ENCODE measurements around the gene TRIM58.

DNA sequence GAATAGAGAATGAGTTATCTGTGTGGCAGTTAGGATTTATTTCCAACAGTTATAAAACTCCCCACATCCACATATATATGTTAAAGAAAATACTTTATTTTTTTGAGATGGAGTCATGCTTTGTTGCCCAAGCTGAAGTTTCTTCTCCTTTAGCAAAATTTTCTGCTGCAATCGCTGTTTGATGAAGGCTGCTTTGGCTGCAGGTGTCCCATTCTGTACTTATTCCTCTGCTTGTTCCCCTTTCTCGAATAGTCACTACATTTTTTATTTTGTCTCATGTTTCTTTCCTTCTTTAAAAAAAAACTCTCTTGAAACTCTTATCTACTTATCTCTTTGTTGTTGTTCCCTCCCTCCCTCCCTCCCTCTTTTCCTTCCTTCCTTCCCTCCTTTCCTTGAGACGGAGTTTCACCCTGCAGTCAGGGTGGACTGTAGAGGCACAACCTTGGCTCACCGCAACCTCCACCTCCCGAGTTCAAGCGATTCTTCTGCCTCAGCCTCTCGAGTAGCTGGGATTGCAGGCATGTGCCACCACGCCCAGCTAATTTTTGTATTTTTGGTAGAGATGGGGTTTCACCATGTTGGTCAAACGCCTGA, 49.0 kb downstream of the TRIM58 start:
- TF ChIP-seq, protein P1, sequence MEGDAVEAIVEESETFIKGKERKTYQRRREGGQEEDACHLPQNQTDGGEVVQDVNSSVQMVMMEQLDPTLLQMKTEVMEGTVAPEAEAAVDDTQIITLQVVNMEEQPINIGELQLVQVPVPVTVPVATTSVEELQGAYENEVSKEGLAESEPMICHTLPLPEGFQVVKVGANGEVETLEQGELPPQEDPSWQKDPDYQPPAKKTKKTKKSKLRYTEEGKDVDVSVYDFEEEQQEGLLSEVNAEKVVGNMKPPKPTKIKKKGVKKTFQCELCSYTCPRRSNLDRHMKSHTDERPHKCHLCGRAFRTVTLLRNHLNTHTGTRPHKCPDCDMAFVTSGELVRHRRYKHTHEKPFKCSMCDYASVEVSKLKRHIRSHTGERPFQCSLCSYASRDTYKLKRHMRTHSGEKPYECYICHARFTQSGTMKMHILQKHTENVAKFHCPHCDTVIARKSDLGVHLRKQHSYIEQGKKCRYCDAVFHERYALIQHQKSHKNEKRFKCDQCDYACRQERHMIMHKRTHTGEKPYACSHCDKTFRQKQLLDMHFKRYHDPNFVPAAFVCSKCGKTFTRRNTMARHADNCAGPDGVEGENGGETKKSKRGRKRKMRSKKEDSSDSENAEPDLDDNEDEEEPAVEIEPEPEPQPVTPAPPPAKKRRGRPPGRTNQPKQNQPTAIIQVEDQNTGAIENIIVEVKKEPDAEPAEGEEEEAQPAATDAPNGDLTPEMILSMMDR (IDR thresholded peaks at IDR 0.05): no peak
- TF ChIP-seq, protein P2, sequence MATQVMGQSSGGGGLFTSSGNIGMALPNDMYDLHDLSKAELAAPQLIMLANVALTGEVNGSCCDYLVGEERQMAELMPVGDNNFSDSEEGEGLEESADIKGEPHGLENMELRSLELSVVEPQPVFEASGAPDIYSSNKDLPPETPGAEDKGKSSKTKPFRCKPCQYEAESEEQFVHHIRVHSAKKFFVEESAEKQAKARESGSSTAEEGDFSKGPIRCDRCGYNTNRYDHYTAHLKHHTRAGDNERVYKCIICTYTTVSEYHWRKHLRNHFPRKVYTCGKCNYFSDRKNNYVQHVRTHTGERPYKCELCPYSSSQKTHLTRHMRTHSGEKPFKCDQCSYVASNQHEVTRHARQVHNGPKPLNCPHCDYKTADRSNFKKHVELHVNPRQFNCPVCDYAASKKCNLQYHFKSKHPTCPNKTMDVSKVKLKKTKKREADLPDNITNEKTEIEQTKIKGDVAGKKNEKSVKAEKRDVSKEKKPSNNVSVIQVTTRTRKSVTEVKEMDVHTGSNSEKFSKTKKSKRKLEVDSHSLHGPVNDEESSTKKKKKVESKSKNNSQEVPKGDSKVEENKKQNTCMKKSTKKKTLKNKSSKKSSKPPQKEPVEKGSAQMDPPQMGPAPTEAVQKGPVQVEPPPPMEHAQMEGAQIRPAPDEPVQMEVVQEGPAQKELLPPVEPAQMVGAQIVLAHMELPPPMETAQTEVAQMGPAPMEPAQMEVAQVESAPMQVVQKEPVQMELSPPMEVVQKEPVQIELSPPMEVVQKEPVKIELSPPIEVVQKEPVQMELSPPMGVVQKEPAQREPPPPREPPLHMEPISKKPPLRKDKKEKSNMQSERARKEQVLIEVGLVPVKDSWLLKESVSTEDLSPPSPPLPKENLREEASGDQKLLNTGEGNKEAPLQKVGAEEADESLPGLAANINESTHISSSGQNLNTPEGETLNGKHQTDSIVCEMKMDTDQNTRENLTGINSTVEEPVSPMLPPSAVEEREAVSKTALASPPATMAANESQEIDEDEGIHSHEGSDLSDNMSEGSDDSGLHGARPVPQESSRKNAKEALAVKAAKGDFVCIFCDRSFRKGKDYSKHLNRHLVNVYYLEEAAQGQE (IDR thresholded peaks at IDR 0.05; ENCODE audit: insufficient read depth in 1 of 2, low read depth in 2 of 2, low read length in 1 of 2): no peak
- no peak for TF ChIP-seq POLR2AphosphoS5 (IDR thresholded peaks at IDR 0.05; ENCODE audit: low read depth, low read length)
- TF ChIP-seq TCF7L2 (IDR thresholded peaks at IDR 0.05; ENCODE audit: low read depth, low read length): no peak

Data from Panc1 (cell line).